Measurements from ENCODE around the gene EMILIN1.
A peak's percentile ranks its signal among the peaks of the same experiment; 100 is the strongest.

EMILIN1 gene

DNA sequence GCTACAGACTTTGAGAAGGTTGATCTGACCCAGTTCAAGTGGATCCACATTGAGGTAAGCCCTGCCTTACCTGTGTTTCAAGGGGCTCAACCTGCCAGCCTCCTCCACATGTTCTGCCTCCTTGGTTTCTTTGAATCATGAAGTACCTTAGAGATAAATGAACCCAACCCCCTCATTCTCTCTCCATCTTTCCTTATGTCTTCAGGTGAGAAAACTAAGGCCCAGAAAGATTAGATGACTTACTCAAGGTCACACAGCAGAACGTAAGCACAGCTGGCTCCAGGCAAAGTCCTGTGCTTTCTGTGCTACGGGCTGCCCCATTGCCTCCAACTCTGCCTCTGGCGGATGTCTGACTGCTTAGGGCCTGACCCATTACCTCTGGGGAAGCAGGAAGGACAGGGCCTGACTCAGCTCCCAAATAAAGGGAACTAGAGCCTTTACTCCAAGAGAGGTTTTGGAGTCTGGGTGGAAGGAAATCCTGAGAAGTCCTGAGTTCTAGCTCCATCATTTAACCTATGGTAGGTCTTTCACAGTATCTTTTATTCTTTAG is 18.4 kb downstream of the EMILIN1 start:
- H3K36me3 ChIP-seq (ENCODE audit: insufficient read depth) = no peaks in the 10 kb centered on the region
- TF ChIP-seq, protein P1, sequence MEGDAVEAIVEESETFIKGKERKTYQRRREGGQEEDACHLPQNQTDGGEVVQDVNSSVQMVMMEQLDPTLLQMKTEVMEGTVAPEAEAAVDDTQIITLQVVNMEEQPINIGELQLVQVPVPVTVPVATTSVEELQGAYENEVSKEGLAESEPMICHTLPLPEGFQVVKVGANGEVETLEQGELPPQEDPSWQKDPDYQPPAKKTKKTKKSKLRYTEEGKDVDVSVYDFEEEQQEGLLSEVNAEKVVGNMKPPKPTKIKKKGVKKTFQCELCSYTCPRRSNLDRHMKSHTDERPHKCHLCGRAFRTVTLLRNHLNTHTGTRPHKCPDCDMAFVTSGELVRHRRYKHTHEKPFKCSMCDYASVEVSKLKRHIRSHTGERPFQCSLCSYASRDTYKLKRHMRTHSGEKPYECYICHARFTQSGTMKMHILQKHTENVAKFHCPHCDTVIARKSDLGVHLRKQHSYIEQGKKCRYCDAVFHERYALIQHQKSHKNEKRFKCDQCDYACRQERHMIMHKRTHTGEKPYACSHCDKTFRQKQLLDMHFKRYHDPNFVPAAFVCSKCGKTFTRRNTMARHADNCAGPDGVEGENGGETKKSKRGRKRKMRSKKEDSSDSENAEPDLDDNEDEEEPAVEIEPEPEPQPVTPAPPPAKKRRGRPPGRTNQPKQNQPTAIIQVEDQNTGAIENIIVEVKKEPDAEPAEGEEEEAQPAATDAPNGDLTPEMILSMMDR (conservative IDR thresholded peaks at IDR 0.05; ENCODE audit: low read depth, low read length) = no peak
- no peaks in the 10 kb centered on the region for H3K79me2 ChIP-seq (ENCODE audit: insufficient read depth, low read depth)
- H2AFZ ChIP-seq (ENCODE audit: low read depth) = peak overlapping the region; percentile 62; the same call in 1 of the 2 replicates
- H3K4me2 ChIP-seq = no peak overlapping the region
- H3K27ac ChIP-seq = no peak overlapping the region
- H4K20me1 ChIP-seq (ENCODE audit: insufficient read depth) = no peaks in the 10 kb centered on the region
- H3K4me1 ChIP-seq (ENCODE audit: low read depth, poor library complexity, severe bottlenecking) = no peaks in the 10 kb centered on the region
- H3K4me3 ChIP-seq (IDR thresholded peaks at IDR 0.05; ENCODE audit: insufficient read depth, low read depth, low read length) = no peak overlapping the region
- H3K9ac ChIP-seq = no peak overlapping the region
- no peaks in the 10 kb centered on the region for H3K27me3 ChIP-seq (ENCODE audit: insufficient read depth, low read depth)

DNA sequence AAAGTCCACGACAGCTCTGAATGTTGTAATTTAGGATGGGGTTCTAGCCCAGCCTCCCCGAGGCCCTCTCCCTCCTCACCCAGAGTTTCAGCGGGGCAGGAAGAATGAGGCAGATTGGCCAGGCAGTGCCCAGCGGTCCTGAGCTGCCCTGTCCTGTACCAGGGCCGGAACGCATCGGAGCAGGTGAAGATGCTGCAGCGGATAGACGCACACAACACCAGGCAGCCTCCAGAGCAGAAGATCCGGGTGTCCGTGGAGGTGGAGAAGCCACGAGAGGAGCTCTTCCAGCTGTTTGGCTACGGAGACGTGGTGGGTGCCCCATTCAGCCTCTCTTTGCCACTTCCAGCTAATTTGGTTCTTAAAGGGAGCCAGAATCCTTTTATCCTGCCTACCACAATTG is 18.9 kb downstream of the EMILIN1 start:
- H3K36me3 ChIP-seq (ENCODE audit: insufficient read depth) = no peaks in the 10 kb centered on the region
- no peaks in the 10 kb centered on the region for H4K20me1 ChIP-seq (ENCODE audit: insufficient read depth)
- TF ChIP-seq, protein P1 (conservative IDR thresholded peaks at IDR 0.05; ENCODE audit: low read depth, low read length) = no peak
- no peaks in the 10 kb centered on the region for H3K27me3 ChIP-seq (ENCODE audit: insufficient read depth, low read depth)
- no peak overlapping the region for H3K4me2 ChIP-seq
- no peaks in the 10 kb centered on the region for H3K79me2 ChIP-seq (ENCODE audit: insufficient read depth, low read depth)
- no peaks in the 10 kb centered on the region for H3K4me1 ChIP-seq (ENCODE audit: low read depth, poor library complexity, severe bottlenecking)
- H2AFZ ChIP-seq (ENCODE audit: low read depth) = no peak overlapping the region
- no peak overlapping the region for H3K9ac ChIP-seq
- H3K4me3 ChIP-seq (IDR thresholded peaks at IDR 0.05; ENCODE audit: insufficient read depth, low read depth, low read length) = no peak overlapping the region
- H3K27ac ChIP-seq = no peak overlapping the region

DNA sequence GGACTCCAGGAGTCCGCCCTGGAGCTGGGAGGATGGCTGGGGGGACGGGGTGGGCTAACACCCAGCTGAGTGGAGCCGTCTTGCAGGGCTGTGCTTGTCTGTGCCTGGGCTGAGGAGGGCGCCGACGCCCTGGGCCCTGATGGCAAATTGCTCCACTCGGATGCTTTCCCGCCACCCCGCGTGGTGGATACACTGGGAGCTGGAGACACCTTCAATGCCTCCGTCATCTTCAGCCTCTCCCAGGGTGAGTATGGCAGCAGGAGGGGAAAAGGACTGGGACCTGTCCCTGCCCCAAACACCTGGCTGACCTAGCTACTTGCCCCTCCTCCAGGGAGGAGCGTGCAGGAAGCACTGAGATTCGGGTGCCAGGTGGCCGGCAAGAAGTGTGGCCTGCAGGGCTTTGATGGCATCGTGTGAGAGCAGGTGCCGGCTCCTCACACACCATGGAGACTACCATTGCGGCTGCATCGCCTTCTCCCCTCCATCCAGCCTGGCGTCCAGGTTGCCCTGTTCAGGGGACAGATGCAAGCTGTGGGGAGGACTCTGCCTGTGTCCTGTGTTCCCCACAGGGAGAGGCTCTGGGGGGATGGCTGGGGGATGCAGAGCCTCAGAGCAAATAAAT is 21.0 kb downstream of the EMILIN1 start:
- Histone ChIP-seq H3K4me1 (ENCODE audit: low read depth, poor library complexity, severe bottlenecking) (no peaks in the 10 kb centered on the region), H3K36me3 (ENCODE audit: insufficient read depth) (no peaks in the 10 kb centered on the region), H2AFZ (ENCODE audit: low read depth) (no peak overlapping the region), H4K20me1 (ENCODE audit: insufficient read depth) (no peaks in the 10 kb centered on the region), H3K27ac (no peak overlapping the region), H3K4me2 (no peak overlapping the region), H3K27me3 (ENCODE audit: insufficient read depth, low read depth) (no peaks in the 10 kb centered on the region), H3K4me3 (IDR thresholded peaks at IDR 0.05; ENCODE audit: insufficient read depth, low read depth, low read length) (no peak overlapping the region), H3K9ac (no peak overlapping the region), H3K79me2 (ENCODE audit: insufficient read depth, low read depth) (no peaks in the 10 kb centered on the region)
- TF ChIP-seq, protein P1 (conservative IDR thresholded peaks at IDR 0.05; ENCODE audit: low read depth, low read length) = no peak

DNA sequence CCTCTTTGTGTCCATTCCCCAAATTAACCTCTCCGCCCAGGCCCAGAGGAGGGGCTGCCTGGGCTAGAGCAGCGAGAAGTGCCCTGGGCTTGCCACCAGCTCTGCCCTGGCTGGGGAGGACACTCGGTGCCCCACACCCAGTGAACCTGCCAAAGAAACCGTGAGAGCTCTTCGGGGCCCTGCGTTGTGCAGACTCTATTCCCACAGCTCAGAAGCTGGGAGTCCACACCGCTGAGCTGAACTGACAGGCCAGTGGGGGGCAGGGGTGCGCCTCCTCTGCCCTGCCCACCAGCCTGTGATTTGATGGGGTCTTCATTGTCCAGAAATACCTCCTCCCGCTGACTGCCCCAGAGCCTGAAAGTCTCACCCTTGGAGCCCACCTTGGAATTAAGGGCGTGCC is 21.6 kb downstream of the EMILIN1 start:
- H3K4me3 ChIP-seq (IDR thresholded peaks at IDR 0.05; ENCODE audit: insufficient read depth, low read depth, low read length) = no peak overlapping the region
- no peaks in the 10 kb centered on the region for H3K79me2 ChIP-seq (ENCODE audit: insufficient read depth, low read depth)
- no peaks in the 10 kb centered on the region for H4K20me1 ChIP-seq (ENCODE audit: insufficient read depth)
- H3K27ac ChIP-seq = no peak overlapping the region
- no peak overlapping the region for H3K4me2 ChIP-seq
- no peaks in the 10 kb centered on the region for H3K4me1 ChIP-seq (ENCODE audit: low read depth, poor library complexity, severe bottlenecking)
- no peaks in the 10 kb centered on the region for H3K27me3 ChIP-seq (ENCODE audit: insufficient read depth, low read depth)
- TF ChIP-seq, protein P1 (conservative IDR thresholded peaks at IDR 0.05; ENCODE audit: low read depth, low read length) = no peak
- H3K36me3 ChIP-seq (ENCODE audit: insufficient read depth) = no peaks in the 10 kb centered on the region
- no peak overlapping the region for H3K9ac ChIP-seq
- no peak overlapping the region for H2AFZ ChIP-seq (ENCODE audit: low read depth)

Measured in KMS-11 (cell line).